SIG-M5 (cell line): ENCODE data around the gene ZDHHC19.
"Not testable (repeated sequence)": the region's sequence is repeated elsewhere in the genome, so short reads cannot be mapped to it uniquely, and the experiment has no call there.

ENCODE experiments used
- DNase-seq: peaks from one replicate; lab custom pipeline; 2025; lab: John Stamatoyannopoulos, UW

Gene ZDHHC19

GRCh38 chr3:196210673-196211556 is at the start of gene ZDHHC19:
Gene ZDHHC19 (minus strand): TSS chr3:196211400. CDS start chr3:196211315, 85 bp downstream.
- no peak for DNase-seq

GRCh38 chr3:196260784-196261183 is 49.6 kb upstream of the ZDHHC19 start:
- no peak for DNase-seq

GRCh38 chr3:196255776-196256175 is 44.6 kb upstream of the ZDHHC19 start:
- DNase-seq: no peak

- DNase-seq: no peak
These were observed 43.4 kb upstream of the ZDHHC19 start for GRCh38 chr3:196254376-196255283.

GRCh38 chr3:196251918-196252317 is 40.7 kb upstream of the ZDHHC19 start:
- DNase-seq: no peak

- DNase-seq: peak; percentile 93
These were observed 35.6 kb upstream of the ZDHHC19 start for GRCh38 chr3:196246612-196247308.

- DNase-seq: not testable (repeated sequence)
These were observed 33.0 kb upstream of the ZDHHC19 start for GRCh38 chr3:196244166-196244565.

- no peak for DNase-seq
These were observed 30.5 kb upstream of the ZDHHC19 start for GRCh38 chr3:196241704-196242103.

GRCh38 chr3:196240424-196240823 is 29.2 kb upstream of the ZDHHC19 start:
- no peak for DNase-seq

- no peak for DNase-seq
These were observed 27.7 kb upstream of the ZDHHC19 start for GRCh38 chr3:196238612-196239560.

GRCh38 chr3:196237203-196237602 is 26.0 kb upstream of the ZDHHC19 start:
- no peak for DNase-seq

GRCh38 chr3:196236223-196236622 is 25.0 kb upstream of the ZDHHC19 start:
- no peak for DNase-seq

GRCh38 chr3:196235452-196236122 is 24.4 kb upstream of the ZDHHC19 start:
- DNase-seq: no peak

GRCh38 chr3:196232882-196233251 is 21.7 kb upstream of the ZDHHC19 start:
- DNase-seq: no peak

GRCh38 chr3:196232154-196232881 is 21.1 kb upstream of the ZDHHC19 start:
- no peak for DNase-seq

- DNase-seq: no peak
These were observed 16.7 kb upstream of the ZDHHC19 start for GRCh38 chr3:196227629-196228493.

- DNase-seq: no peak
These were observed 15.9 kb upstream of the ZDHHC19 start for GRCh38 chr3:196227121-196227561.

- DNase-seq: no peak
These were observed 14.7 kb upstream of the ZDHHC19 start for GRCh38 chr3:196225763-196226364.
